ENCODE data around the gene LILRB1.
"Not testable (repeated sequence)": the region's sequence is repeated elsewhere in the genome, so short reads cannot be mapped to it uniquely, and the experiment has no call there.

LILRB1 gene

DNA sequence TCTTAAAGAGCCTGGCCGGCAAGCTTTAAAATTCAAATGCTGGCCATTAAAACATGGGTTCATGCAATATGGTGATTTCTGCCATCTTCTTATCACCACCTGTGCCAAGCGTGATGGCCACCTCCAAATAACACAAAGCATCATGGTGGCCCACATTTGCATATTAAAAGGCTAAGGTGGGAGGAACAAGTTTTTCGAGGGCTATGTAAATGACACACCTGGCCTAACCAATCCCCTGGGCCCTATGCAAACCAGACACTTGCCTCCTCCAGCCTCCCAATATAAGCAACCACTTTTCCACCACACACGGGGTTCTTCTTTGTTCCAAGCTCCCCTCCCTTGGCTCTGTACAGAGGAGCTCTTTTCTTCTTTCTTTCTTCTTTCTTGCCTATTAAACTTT lies 46.9 kb downstream of the LILRB1 start:
- TF ChIP-seq, protein P1, sequence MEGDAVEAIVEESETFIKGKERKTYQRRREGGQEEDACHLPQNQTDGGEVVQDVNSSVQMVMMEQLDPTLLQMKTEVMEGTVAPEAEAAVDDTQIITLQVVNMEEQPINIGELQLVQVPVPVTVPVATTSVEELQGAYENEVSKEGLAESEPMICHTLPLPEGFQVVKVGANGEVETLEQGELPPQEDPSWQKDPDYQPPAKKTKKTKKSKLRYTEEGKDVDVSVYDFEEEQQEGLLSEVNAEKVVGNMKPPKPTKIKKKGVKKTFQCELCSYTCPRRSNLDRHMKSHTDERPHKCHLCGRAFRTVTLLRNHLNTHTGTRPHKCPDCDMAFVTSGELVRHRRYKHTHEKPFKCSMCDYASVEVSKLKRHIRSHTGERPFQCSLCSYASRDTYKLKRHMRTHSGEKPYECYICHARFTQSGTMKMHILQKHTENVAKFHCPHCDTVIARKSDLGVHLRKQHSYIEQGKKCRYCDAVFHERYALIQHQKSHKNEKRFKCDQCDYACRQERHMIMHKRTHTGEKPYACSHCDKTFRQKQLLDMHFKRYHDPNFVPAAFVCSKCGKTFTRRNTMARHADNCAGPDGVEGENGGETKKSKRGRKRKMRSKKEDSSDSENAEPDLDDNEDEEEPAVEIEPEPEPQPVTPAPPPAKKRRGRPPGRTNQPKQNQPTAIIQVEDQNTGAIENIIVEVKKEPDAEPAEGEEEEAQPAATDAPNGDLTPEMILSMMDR (conservative IDR thresholded peaks at IDR 0.05; ENCODE audit: low read depth) = no peak
- POLR2A ChIA-PET (ENCODE audit: low non-redundant PET) = no interaction called here
- no peak overlapping the region for H3K27ac ChIP-seq
- CTCF ChIA-PET = interaction anchor here (0.7 kb wide), 2 partner anchors 30 to 211 kb away, joined by 3 to 5 read pairs; no protein-coding TSS in a partner anchor
- DNase-seq (ENCODE audit: low spot score) = no peak

DNA sequence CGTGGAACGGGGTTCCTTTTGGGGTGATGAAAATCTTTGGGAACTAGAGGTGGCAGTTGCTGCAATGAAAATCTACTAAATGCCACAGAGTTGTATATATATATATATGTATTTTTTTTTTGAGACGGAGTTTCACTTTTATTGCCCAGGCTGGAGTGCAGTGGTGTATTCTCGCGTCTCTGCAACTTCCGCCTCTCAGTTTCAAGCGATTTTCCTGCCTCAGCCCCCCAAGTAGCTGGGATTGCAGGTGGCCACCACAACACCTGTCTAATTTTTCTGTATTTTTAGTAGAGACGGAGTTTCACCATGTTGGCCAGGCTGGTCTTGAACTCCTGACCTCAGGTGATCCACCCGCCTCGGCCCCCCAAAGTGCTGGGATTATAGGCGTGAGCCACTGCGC lies 51.3 kb downstream of the LILRB1 start:
- POLR2A ChIA-PET (ENCODE audit: low non-redundant PET); DNase-seq (ENCODE audit: low spot score); CTCF ChIA-PET: not testable (repeated sequence)

DNA sequence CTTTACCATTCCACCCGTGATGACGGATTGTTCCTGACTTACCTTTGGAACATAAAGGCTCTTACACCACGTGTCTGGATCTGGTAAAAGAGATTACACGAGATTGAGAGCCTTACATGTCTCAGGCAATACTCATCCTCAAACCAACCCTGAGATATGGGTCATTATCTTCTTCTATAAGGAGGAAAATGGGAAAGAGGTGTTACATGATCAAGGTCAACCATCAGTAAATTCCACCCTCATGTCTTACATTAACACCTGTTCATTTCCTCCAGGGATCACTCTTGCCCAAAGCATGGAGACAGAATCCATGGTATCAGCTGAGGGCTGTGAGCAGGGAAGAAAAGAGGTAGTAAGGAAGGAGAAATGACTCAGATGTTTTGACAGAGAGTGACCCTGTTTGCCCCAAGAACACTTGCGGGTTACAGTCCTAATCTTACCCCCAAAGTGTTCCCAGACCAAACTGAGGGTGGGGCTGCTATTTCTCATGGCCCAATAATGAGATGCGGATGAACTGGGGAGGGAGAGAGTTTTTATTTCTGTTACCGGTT lies 52.1 kb downstream of the LILRB1 start:
- ChIA-PET CTCF (interaction anchor here (0.7 kb wide), 1 partner anchor 8 kb away, joined by 4 read pairs; no protein-coding TSS in a partner anchor), POLR2A (ENCODE audit: low non-redundant PET) (no interaction called here)
- TF ChIP-seq, protein P1 (conservative IDR thresholded peaks at IDR 0.05; ENCODE audit: low read depth) = no peak
- H3K27ac ChIP-seq = no peak overlapping the region
- DNase-seq (ENCODE audit: low spot score) = no peak

More for the DNA sequence above, 51.3 kb downstream of the LILRB1 start:
- not testable (repeated sequence) for H3K27ac ChIP-seq

DNA sequence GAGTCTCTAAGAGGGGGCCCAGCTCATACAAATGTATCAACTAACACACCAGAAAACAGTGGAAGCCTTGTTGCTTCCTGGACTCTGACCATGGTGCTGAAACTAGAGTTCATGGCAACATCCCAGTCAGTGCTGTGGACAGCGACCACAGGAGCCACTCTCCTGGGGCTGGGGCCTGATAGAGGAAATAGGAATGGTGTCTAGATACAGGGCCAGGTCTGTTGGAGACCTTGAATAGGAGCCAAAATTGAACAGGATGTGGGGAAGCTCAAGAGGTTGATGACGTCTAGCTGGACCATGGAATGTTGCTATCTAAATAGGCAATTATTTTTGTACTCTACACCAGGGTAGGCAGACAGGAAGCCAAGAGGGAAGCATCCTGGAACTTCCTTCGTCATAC lies 54.2 kb downstream of the LILRB1 start:
- POLR2A ChIA-PET (ENCODE audit: low non-redundant PET) = no interaction called here
- no peak overlapping the region for H3K27ac ChIP-seq
- TF ChIP-seq, protein P1 (conservative IDR thresholded peaks at IDR 0.05; ENCODE audit: low read depth) = no peak
- CTCF ChIA-PET = interaction anchor here (0.6 to 0.9 kb wide), 2 partner anchors 10 to 887 kb away, joined by 3 to 4 read pairs; no protein-coding TSS in a partner anchor
- DNase-seq (ENCODE audit: low spot score) = peak; percentile 60

All from RWPE1 (cell line).